GM06990 (cell line): ENCODE measurements around the gene PRKAR2A.
"Not testable (repeated sequence)": the region's sequence is repeated elsewhere in the genome, so short reads cannot be mapped to it uniquely, and the experiment has no call there.

Source experiments
- DNase-seq: peaks from one replicate; pipeline ENCODE4 v3.0.0-alpha.2; 2011; ENCODE audit not compliant: insufficient read length; ENCODE audit errors: extremely low read depth
- H3K27me3 ChIP-seq: replicated peaks from 2 replicates; pipeline ENCODE4 v1.6.0; 2011; ENCODE audit warnings: low read length; ENCODE audit not compliant: control insufficient read depth, insufficient read depth
- H3K36me3 ChIP-seq: 2 replicates; pipeline ENCODE4 v1.5.1; 2011; ENCODE audit warnings: low read length; ENCODE audit not compliant: control insufficient read depth, insufficient read depth
- H3K4me3 ChIP-seq: replicated peaks from 2 replicates; pipeline ENCODE4 v1.5.1; 2011; ENCODE audit warnings: low read depth, mild to moderate bottlenecking, control low read depth, low read length
- CTCF ChIP-seq: IDR thresholded peaks from 2 replicates; pipeline ENCODE4 v1.5.1; 2011; ENCODE audit warnings: low read length, control low read depth, mild to moderate bottlenecking, inconsistent platforms; ENCODE audit not compliant: insufficient read depth, poor library complexity, severe bottlenecking

The PRKAR2A gene

GRCh38 chr3:48783304-48783703 is 64.4 kb downstream of the PRKAR2A start:
- Histone ChIP-seq H3K4me3 (no peak overlapping the region), H3K27me3 (no peaks in the 10 kb centered on the region), H3K36me3 (no peaks in the 10 kb centered on the region; the same call in 1 of the 2 replicates)
- TF ChIP-seq CTCF = no peak
- DNase-seq = no peak

- Histone ChIP-seq H3K27me3 (no peaks in the 10 kb centered on the region), H3K4me3 (no peak overlapping the region), H3K36me3 (no peaks in the 10 kb centered on the region; the same call in 1 of the 2 replicates)
- TF ChIP-seq CTCF = no peak
- no peak for DNase-seq
These were observed 65.6 kb downstream of the PRKAR2A start for GRCh38 chr3:48782046-48782445.

GRCh38 chr3:48778565-48778964 is 69.1 kb downstream of the PRKAR2A start:
- DNase-seq = not testable (repeated sequence)

DNA sequence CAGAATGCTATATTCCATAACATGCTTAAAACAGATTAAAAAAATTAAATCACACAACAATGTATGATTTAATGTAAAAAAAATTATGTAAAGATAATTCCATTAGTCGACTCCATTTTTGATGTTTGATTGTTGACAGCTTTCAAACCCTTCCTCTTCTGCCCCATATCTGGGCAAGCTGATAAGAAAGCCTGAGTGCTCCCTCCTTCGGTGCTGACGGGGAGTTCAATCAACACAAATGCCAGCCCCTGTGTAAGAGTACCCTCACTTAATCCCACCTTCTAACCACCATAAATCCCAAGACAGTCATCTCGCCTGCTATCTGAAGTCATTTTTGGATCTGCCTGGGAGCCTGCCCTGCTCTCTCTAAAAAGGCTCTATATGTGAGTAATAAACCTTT is 70.8 kb downstream of the PRKAR2A start:
- no peak overlapping the region for H3K4me3 ChIP-seq
- H3K36me3 ChIP-seq = no peaks in the 10 kb centered on the region; the same call in 1 of the 2 replicates
- H3K27me3 ChIP-seq = no peaks in the 10 kb centered on the region
- no peak for TF ChIP-seq CTCF
- DNase-seq = no peak

More at GRCh38 chr3:48778565-48778964, 69.1 kb downstream of the PRKAR2A start:
- not testable (repeated sequence) for H3K27me3 ChIP-seq, H3K36me3 ChIP-seq, H3K4me3 ChIP-seq

GRCh38 chr3:48770192-48770502 is 77.5 kb downstream of the PRKAR2A start:
- H3K4me3 ChIP-seq = no peak overlapping the region
- no peaks in the 10 kb centered on the region for H3K27me3 ChIP-seq
- DNase-seq = no peak
- peaks cover 2% of the 10 kb centered on the region for H3K36me3 ChIP-seq
- no peak for TF ChIP-seq CTCF

DNA sequence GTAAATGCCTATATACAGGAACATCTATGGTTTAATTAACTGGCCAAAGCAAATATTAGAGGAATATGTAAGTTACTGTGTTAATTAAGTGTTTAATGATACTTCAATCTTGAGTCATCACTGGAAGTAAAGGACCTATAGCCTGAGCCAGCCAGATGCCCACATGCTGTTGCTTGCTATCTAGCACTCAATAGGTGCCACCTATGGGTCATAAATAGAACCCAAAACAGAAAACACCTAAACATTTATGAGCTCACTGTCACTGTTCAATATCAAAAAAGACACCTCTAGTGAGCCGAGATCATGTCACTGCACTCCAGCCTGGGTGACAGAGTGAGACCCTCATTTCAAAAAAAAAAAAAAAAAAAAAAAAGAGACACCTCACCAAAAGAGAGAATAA is 82.3 kb downstream of the PRKAR2A start:
- TF ChIP-seq CTCF = no peak
- H3K36me3 ChIP-seq = peaks cover 2% of the 10 kb centered on the region; the same call in 1 of the 2 replicates
- no peak for DNase-seq
- H3K4me3 ChIP-seq = no peak overlapping the region
- H3K27me3 ChIP-seq = no peaks in the 10 kb centered on the region
